ENCODE measurements around the gene MEAF6. TPM values are rescaled to one million over a fixed set of nuclear protein-coding genes. Genes with fewer than 3 reads are reported as not detected.

Gene MEAF6
- total and polyA plus RNA-seq, 7 donors, result 27.2 to 109 (median 35.4) TPM

- WGBS, 3 donors, result 86 to 88% (median 87%) methylated on average over 2 of the region's 2 CpGs
- TF ChIP-seq, protein P1, sequence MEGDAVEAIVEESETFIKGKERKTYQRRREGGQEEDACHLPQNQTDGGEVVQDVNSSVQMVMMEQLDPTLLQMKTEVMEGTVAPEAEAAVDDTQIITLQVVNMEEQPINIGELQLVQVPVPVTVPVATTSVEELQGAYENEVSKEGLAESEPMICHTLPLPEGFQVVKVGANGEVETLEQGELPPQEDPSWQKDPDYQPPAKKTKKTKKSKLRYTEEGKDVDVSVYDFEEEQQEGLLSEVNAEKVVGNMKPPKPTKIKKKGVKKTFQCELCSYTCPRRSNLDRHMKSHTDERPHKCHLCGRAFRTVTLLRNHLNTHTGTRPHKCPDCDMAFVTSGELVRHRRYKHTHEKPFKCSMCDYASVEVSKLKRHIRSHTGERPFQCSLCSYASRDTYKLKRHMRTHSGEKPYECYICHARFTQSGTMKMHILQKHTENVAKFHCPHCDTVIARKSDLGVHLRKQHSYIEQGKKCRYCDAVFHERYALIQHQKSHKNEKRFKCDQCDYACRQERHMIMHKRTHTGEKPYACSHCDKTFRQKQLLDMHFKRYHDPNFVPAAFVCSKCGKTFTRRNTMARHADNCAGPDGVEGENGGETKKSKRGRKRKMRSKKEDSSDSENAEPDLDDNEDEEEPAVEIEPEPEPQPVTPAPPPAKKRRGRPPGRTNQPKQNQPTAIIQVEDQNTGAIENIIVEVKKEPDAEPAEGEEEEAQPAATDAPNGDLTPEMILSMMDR (IDR thresholded peaks at IDR 0.05), result no peak
- peaks cover 0 to 64% of the 10 kb centered on the region in 2 donors for H3K36me3 ChIP-seq (ENCODE audit: insufficient read depth in 1 of 2, low read depth in 1 of 2)
- no peak for DNase-seq
- H3K4me3 ChIP-seq, result no peak overlapping the region
- no peaks in the 10 kb centered on the region for H3K27me3 ChIP-seq (ENCODE audit: insufficient read depth in 3 of 3, low read length in 2 of 3)
- no peaks in the 10 kb centered on the region for H3K9me3 ChIP-seq
- no peak for ATAC-seq
- intact Hi-C loops (cut with DNase I), result no loop called here
- no peaks in the 10 kb centered on the region for H3K4me1 ChIP-seq
- H3K27ac ChIP-seq, result no peak overlapping the region
Measured at GRCh38 chr1:37493336-37494098, 21.0 kb downstream of the MEAF6 start.

GRCh38 chr1:37487619-37487984 lies 27.0 kb downstream of the MEAF6 start:
- ATAC-seq, result no peak
- Histone ChIP-seq H3K27ac (peak overlapping the region; percentile 84), H3K36me3 (ENCODE audit: insufficient read depth in 1 of 2, low read depth in 1 of 2) (peaks cover 6 to 56% of the 10 kb centered on the region in 2 donors), H3K27me3 (ENCODE audit: insufficient read depth in 3 of 3, low read length in 2 of 3) (no peaks in the 10 kb centered on the region), H3K9me3 (no peaks in the 10 kb centered on the region), H3K4me1 (peaks cover 33% of the 10 kb centered on the region), H3K4me3 (no peak overlapping the region)
- WGBS, 3 donors, result 90 to 95% (median 91%) methylated on average over 5 of the region's 5 CpGs
- TF ChIP-seq, protein P1 (IDR thresholded peaks at IDR 0.05), result no peak
- no peak for DNase-seq
- intact Hi-C loops (cut with DNase I), result loop anchor here (1.0 to 2.0 kb wide), 2 partner anchors 32 to 33 kb away; no protein-coding TSS in a partner anchor

GRCh38 chr1:37486680-37487618 lies 27.6 kb downstream of the MEAF6 start:
- WGBS, 3 donors, result 14 to 20% (median 17%) methylated on average over 9 to 10 of the region's 10 CpGs
- Histone ChIP-seq H3K36me3 (ENCODE audit: insufficient read depth in 1 of 2, low read depth in 1 of 2) (peaks cover 6 to 60% of the 10 kb centered on the region in 2 donors), H3K4me1 (peaks cover 33% of the 10 kb centered on the region), H3K4me3 (no peak overlapping the region), H3K9me3 (no peaks in the 10 kb centered on the region), H3K27ac (peak overlapping the region; percentile 84), H3K27me3 (ENCODE audit: insufficient read depth in 3 of 3, low read length in 2 of 3) (no peaks in the 10 kb centered on the region)
- ATAC-seq (peak; percentile 81 to 86 (median 84)), DNase-seq (peak; percentile 87 to 92)
- TF ChIP-seq, protein P1 (IDR thresholded peaks at IDR 0.05), result peak; percentile 99
- intact Hi-C loops (cut with DNase I), result loop anchor here (1.0 to 2.0 kb wide), 2 partner anchors 32 kb away; no protein-coding TSS in a partner anchor

DNA sequence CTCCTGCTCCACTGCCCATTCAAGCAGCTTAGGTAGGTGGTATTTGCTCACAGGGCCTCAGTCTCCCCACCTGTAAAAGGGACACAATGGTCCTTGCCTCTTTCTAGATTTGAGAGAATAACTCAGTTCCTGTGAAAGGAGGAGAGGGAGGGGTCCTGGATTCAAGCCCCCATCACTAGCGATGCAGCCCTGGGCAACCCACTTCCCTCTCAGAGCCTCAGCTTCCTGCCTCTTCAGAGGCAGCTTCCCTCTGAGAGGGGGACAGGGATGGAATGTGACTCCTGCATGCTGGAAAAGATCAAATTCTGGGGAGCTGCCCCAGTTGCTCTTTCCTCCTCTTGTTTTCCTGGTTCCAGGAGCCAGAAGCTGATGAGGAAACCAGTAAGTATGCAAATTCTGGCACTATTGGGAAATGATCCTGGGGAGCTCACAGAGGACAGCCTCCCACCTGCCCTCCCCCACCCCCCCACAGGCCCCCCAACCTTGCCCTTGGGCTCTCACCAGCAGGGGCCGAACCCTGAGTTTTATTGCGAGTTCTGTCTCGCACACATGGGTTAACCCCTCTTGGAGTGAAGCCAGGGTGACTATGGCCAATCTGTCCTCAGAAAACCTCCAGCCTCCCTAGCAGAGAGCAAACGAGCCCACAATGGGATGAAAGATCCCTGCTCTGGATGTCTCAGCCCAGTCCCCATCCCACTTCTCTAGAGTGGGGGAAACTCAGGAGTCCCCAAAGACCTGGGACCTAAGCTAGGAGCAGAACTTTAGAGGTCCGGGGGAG lies 28.5 kb downstream of the MEAF6 start:
- peaks cover 33% of the 10 kb centered on the region for H3K4me1 ChIP-seq
- DNase-seq (no peak), ATAC-seq (peak in 3 of 4 donors; percentile 4 to 12 (median 8))
- peak overlapping the region; percentile 84 for H3K27ac ChIP-seq
- 34 to 50% (median 34%) methylated on average over 6 of the region's 6 CpGs for WGBS, 3 donors
- H3K27me3 ChIP-seq (ENCODE audit: insufficient read depth in 3 of 3, low read length in 2 of 3), result no peaks in the 10 kb centered on the region
- H3K4me3 ChIP-seq, result no peak overlapping the region
- H3K36me3 ChIP-seq (ENCODE audit: insufficient read depth in 1 of 2, low read depth in 1 of 2), result peaks cover 6 to 61% of the 10 kb centered on the region in 2 donors
- TF ChIP-seq, protein P1 (IDR thresholded peaks at IDR 0.05), result no peak
- intact Hi-C loops (cut with DNase I), result loop anchor here in 1 of 2 donors (2.0 kb wide), 1 partner anchor 31 kb away; no protein-coding TSS in a partner anchor
- H3K9me3 ChIP-seq, result no peaks in the 10 kb centered on the region
